HL-60 (cell line): ENCODE measurements around the gene ITCH.

Experiments used
- DNase-seq, 2 experiments: peaks; one replicate each; pipeline ENCODE4 v3.0.0-alpha.2; 2010 to 2020; ENCODE audit warnings: low read depth in 1 of 2, low spot score in 1 of 2
- H3K27ac ChIP-seq: fragments of 250-450 bp; sonication (Bioruptor Pico); replicated peaks from 2 replicates; pipeline ENCODE4 v1.5.1; 2020; ENCODE audit warnings: mild to moderate bottlenecking, moderate library complexity
- H3K27me3 ChIP-seq: fragments of 250-450 bp; sonication (Bioruptor Pico); 2 replicates; pipeline ENCODE4 v1.5.1; 2021; ENCODE audit warnings: mild to moderate bottlenecking, moderate library complexity; ENCODE audit not compliant: insufficient read depth, poor library complexity, severe bottlenecking
- H3K4me3 ChIP-seq: replicated peaks from 2 replicates; pipeline ENCODE4 v1.5.1; 2011; ENCODE audit warnings: mild to moderate bottlenecking, control low read depth, low read length; ENCODE audit not compliant: insufficient read depth
- GABPA ChIP-seq: IDR thresholded peaks from 2 replicates; pipeline ENCODE4 v1.6.1; 2012; ENCODE audit warnings: low read depth
- POLR2AphosphoS5 ChIP-seq: IDR thresholded peaks from 2 replicates; pipeline ENCODE4 v1.6.1; 2012; ENCODE audit warnings: low read depth
- REST ChIP-seq: IDR thresholded peaks from 2 replicates; pipeline ENCODE4 v1.6.1; 2012; ENCODE audit warnings: low read depth; ENCODE audit not compliant: insufficient replicate concordance
- SPI1 ChIP-seq: IDR thresholded peaks from 2 replicates; pipeline ENCODE4 v1.6.1; 2012; ENCODE audit warnings: low read depth, mild to moderate bottlenecking, borderline replicate concordance
- TF ChIP-seq, protein P1 (sequence below): IDR thresholded peaks from one replicate; pipeline ENCODE4 v1.5.1; 2011; ENCODE audit warnings: low read length, control low read depth, inconsistent platforms; ENCODE audit not compliant: insufficient read depth

The ITCH gene

DNA sequence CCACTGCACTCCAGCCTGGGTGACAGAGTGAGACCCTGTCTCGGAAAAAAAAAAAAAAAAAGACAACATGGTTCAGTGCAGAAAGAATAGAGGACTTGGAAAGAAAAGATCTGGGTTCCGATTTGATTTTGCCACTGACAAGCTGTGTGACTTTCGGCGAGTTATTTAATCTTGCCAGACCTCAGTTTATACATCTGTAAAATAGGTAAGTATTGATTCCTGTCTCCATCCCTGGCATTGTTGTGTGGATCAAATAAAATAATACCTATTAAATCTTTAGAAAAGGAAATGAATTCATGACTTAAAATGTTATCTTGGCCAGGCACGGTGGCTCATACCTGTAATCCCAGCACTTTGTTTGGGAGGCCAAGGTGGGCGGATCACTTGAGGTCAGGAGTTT lies 7.0 kb downstream of the ITCH start:
- Histone ChIP-seq H3K27me3 (no peaks in the 10 kb centered on the region), H3K4me3 (no peak overlapping the region)

DNA sequence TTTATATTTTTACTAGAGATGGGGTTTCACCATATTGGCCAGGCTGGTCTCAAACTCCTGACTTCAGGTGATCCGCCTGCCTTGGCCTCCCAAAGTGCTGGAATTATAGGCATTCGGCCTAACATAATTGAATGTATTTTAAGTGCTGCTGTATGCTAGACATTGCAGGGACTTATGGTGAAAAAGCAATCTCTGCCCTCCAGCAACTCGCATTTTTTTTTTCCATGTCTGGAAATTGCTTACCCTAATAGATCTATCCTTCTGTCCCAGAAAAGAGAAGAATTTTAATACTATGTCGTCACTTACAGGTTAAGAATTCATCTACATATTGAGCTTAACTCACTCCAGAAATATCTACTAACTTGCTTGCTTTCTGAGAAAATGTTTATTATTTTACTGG lies 10.4 kb downstream of the ITCH start:
- H3K4me3 ChIP-seq, result no peak overlapping the region
- no peak overlapping the region for H3K27ac ChIP-seq
- no peaks in the 10 kb centered on the region for H3K27me3 ChIP-seq
- DNase-seq, result no peak
- no peak for TF ChIP-seq POLR2AphosphoS5
- TF ChIP-seq, protein P1, sequence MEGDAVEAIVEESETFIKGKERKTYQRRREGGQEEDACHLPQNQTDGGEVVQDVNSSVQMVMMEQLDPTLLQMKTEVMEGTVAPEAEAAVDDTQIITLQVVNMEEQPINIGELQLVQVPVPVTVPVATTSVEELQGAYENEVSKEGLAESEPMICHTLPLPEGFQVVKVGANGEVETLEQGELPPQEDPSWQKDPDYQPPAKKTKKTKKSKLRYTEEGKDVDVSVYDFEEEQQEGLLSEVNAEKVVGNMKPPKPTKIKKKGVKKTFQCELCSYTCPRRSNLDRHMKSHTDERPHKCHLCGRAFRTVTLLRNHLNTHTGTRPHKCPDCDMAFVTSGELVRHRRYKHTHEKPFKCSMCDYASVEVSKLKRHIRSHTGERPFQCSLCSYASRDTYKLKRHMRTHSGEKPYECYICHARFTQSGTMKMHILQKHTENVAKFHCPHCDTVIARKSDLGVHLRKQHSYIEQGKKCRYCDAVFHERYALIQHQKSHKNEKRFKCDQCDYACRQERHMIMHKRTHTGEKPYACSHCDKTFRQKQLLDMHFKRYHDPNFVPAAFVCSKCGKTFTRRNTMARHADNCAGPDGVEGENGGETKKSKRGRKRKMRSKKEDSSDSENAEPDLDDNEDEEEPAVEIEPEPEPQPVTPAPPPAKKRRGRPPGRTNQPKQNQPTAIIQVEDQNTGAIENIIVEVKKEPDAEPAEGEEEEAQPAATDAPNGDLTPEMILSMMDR, result no peak
- no peak for TF ChIP-seq REST

More for the DNA sequence above, 7.0 kb downstream of the ITCH start:
- no peak for TF ChIP-seq REST
- TF ChIP-seq SPI1, result no peak
- TF ChIP-seq GABPA, result no peak
- TF ChIP-seq POLR2AphosphoS5, result no peak
- TF ChIP-seq, protein P1, result no peak
- no peak overlapping the region for H3K27ac ChIP-seq
- DNase-seq, result no peak

- Histone ChIP-seq H3K27ac (no peak overlapping the region), H3K4me3 (no peak overlapping the region), H3K27me3 (no peaks in the 10 kb centered on the region)
- no peak for TF ChIP-seq REST
- TF ChIP-seq POLR2AphosphoS5, result no peak
- TF ChIP-seq GABPA, result no peak
- TF ChIP-seq SPI1, result no peak
- TF ChIP-seq, protein P1, result no peak
- no peak for DNase-seq
Measured at GRCh38 chr20:34374209-34374760, 11.2 kb downstream of the ITCH start.
